Endothelial cell of umbilical vein (primary cell): Measurements from ENCODE around the gene SRSF1. TPM values are rescaled to one million over a fixed set of nuclear protein-coding genes. Genes with fewer than 3 reads are reported as not detected.
"Not testable (repeated sequence)": the region's sequence is repeated elsewhere in the genome, so short reads cannot be mapped to it uniquely, and the experiment has no call there.

Source experiments
- BruUV-seq: library from RNA; stranded (reverse); fragments of 400-500 nt; replicated peaks from 2 replicates; lab custom pipeline; 2021; lab: Mats Ljungman, UMichigan
- CTCF ChIA-PET: fragments of 300-600, 350-600 bp; sonication (Branson Sonifier 250); formaldehyde crosslinking; loops from one replicate; lab custom pipeline; 2021; ENCODE audit warnings: antibody characterized with exemption, inconsistent platforms; lab: Charles Lee
- POLR2A ChIA-PET: fragments of 300-600, 350-600 bp; sonication (Branson Sonifier 250); formaldehyde crosslinking; loops from one replicate; lab custom pipeline; 2021; ENCODE audit warnings: antibody characterized with exemption, inconsistent platforms; lab: Charles Lee
- DNase-seq: peaks from one replicate; pipeline ENCODE4 v3.0.0-alpha.2; 2011; ENCODE audit warnings: low read depth, low spot score
- FAIRE-seq: peaks from 2 replicates; lab custom pipeline; 2011; peaks lifted over from hg19 to GRCh38; lab: Jason Lieb, UNC
- H2AFZ ChIP-seq: 2 replicates; pipeline ENCODE4 v1.6.0; 2012; ENCODE audit warnings: low read depth, low read length, control low read depth, inconsistent platforms
- H3K27ac ChIP-seq: 2 replicates; pipeline ENCODE4 v1.5.1; 2011; ENCODE audit warnings: low read depth, mild to moderate bottlenecking, control low read depth, low read length, moderate library complexity; ENCODE audit not compliant: insufficient read depth
- H3K27me3 ChIP-seq, 2 experiments: 2 replicates each; pipeline versions ENCODE4 v1.6.0 to v1.6.1; 2011; ENCODE audit warnings: low read length in 2 of 2, mixed read lengths in 1 of 2; ENCODE audit not compliant: control insufficient read depth in 2 of 2, insufficient read depth in 2 of 2
- H3K36me3 ChIP-seq, 2 experiments: 2 replicates in 1 of 2; 3 replicates in 1 of 2; pipeline ENCODE4 v1.5.1; 2011; ENCODE audit warnings: low read length in 2 of 2, mild to moderate bottlenecking in 1 of 2, moderate library complexity in 1 of 2; ENCODE audit not compliant: control insufficient read depth in 2 of 2, insufficient read depth in 2 of 2; ENCODE audit errors: extremely low read depth in 1 of 2
- H3K4me1 ChIP-seq: 3 replicates; pipeline ENCODE4 v1.5.1; 2011; ENCODE audit warnings: mild to moderate bottlenecking, low read length; ENCODE audit not compliant: control insufficient read depth, insufficient read depth; ENCODE audit errors: extremely low read depth
- H3K4me2 ChIP-seq: 2 replicates; pipeline ENCODE4 v1.6.1; 2011; ENCODE audit warnings: low read length, control low read depth, mixed read lengths; ENCODE audit not compliant: insufficient read depth
- H3K4me3 ChIP-seq, 3 experiments: fragments of 200-600 bp in 1 of 3; sonication (generic), shearing (Covaris generic) in 1 of 3; replicated peaks in 1 of 3; 2 replicates each; pipeline ENCODE4 v1.5.1; 2011 to 2016; ENCODE audit warnings: control low read depth in 3 of 3, low read length in 3 of 3, mild to moderate bottlenecking in 2 of 3, inconsistent platforms in 1 of 3, low read depth in 1 of 3, moderate library complexity in 1 of 3; ENCODE audit not compliant: insufficient read depth in 1 of 3
- H3K79me2 ChIP-seq: 2 replicates; pipeline ENCODE4 v1.6.0; 2012; ENCODE audit warnings: low read length, inconsistent platforms; ENCODE audit not compliant: control insufficient read depth, insufficient read depth
- H3K9ac ChIP-seq: replicated peaks from 2 replicates; pipeline ENCODE3; 2011; ENCODE audit warnings: low read length, control low read depth; ENCODE audit not compliant: insufficient read depth; ENCODE audit errors: extremely low read depth
- H3K9me1 ChIP-seq: replicated peaks from 3 replicates; pipeline ENCODE4 v1.6.0; 2011; ENCODE audit warnings: mild to moderate bottlenecking, low read length; ENCODE audit not compliant: control insufficient read depth, insufficient read depth; ENCODE audit errors: extremely low read depth
- H3K9me3 ChIP-seq: replicated peaks from 2 replicates; pipeline ENCODE4 v1.5.1; 2012; ENCODE audit warnings: low read length, inconsistent platforms; ENCODE audit not compliant: control insufficient read depth, insufficient read depth
- H4K20me1 ChIP-seq: replicated peaks from 2 replicates; pipeline ENCODE3; 2011; ENCODE audit warnings: mild to moderate bottlenecking, low read length; ENCODE audit not compliant: control insufficient read depth, insufficient read depth; ENCODE audit errors: extremely low read depth
- CTCF ChIP-seq, 2 donors: IDR thresholded peaks; 1 replicate in 1 of 2; 2 replicates in 1 of 2; pipeline ENCODE4 v1.5.1; 2011; ENCODE audit warnings: low read length in 2 of 2, mild to moderate bottlenecking in 2 of 2, moderate library complexity in 2 of 2, control low read depth in 1 of 2, inconsistent platforms in 1 of 2, low read depth in 1 of 2; ENCODE audit not compliant: insufficient read depth in 1 of 2; ENCODE audit errors: extremely low read depth in 1 of 2
- EZH2 ChIP-seq: IDR thresholded peaks from 2 replicates; pipeline ENCODE4 v1.6.1; 2012; ENCODE audit warnings: borderline replicate concordance, low read depth, mild to moderate bottlenecking, moderate library complexity, low read length, inconsistent platforms; ENCODE audit not compliant: severe bottlenecking
- JUN ChIP-seq: IDR thresholded peaks from 2 replicates; pipeline ENCODE4 v1.6.1; 2011; ENCODE audit warnings: borderline replicate concordance, low read depth; ENCODE audit not compliant: insufficient read length, insufficient read depth
- MAX ChIP-seq: IDR thresholded peaks from 2 replicates; pipeline ENCODE4 v1.6.1; 2011; ENCODE audit not compliant: insufficient read depth, insufficient read length
- MYC ChIP-seq: IDR thresholded peaks from one replicate; pipeline ENCODE4 v1.6.1; 2011; ENCODE audit warnings: mild to moderate bottlenecking, low read depth, low read length
- POLR2A ChIP-seq: IDR thresholded peaks from 2 replicates; pipeline ENCODE4 v1.6.1; 2012; ENCODE audit warnings: low read depth, mild to moderate bottlenecking, control low read depth, low read length
- POLR2AphosphoS5 ChIP-seq: IDR thresholded peaks from 2 replicates; pipeline ENCODE4 v1.6.1; 2012; ENCODE audit warnings: low read depth, mild to moderate bottlenecking, control low read depth, low read length, moderate library complexity; ENCODE audit not compliant: insufficient read depth
- dilution Hi-C: fragments of 300-500 bp; cut with MboI; formaldehyde crosslinking; loops from one replicate; pipeline ENCODE4 v1.15.0; 2019; ENCODE audit warnings: low sequenced_read_pairs; ENCODE audit not compliant: extremely low pct_ligation_motif_present
- intact Hi-C: fragments of 100-400 bp; cut with micrococcal nuclease; formaldehyde crosslinking; loops from one replicate; pipeline ENCODE4 v1.10.0; 2022
- polyA plus RNA-seq, 4 experiments: library from polyadenylated mRNA; depleted of rRNA in 3 of 4; stranded (reverse) in 3 of 4; unstranded in 1 of 4; fragments of >200 nt; gene quantifications; 2 replicates each; pipeline versions ENCODE4 v1.2.1 to v1.2.3, GENCODE V29; 2011 to 2012; ENCODE audit warnings: missing spikeins in 1 of 4
- total RNA-seq: library from RNA; stranded (reverse); gene quantifications from 2 replicates; pipeline ENCODE4 v1.2.3, GENCODE V29; 2021

Gene SRSF1
- total and polyA plus RNA-seq, 2 donors (not counting 3 experiments of a cell fraction or from before 2014, with no cell fraction given): 133 to 316 TPM

GRCh38 chr17:58046239-58047094, 39.4 kb upstream of the SRSF1 start:
- dilution Hi-C loops (no loop called here), intact Hi-C loops (no loop called here)
- no peaks in the 10 kb centered on the region for H3K9me3 ChIP-seq
- H3K4me1 ChIP-seq: no peaks in the 10 kb centered on the region
- no peak overlapping the region for H3K4me2 ChIP-seq
- peaks cover 11 to 15% of the 10 kb centered on the region in 2 experiments for H3K27me3 ChIP-seq
- no peaks in the 10 kb centered on the region for H3K9me1 ChIP-seq
- POLR2A ChIA-PET: no interaction called here
- BruUV-seq: no TSS peak
- FAIRE-seq (no peak), DNase-seq (no peak)
- no peaks in the 10 kb centered on the region for H4K20me1 ChIP-seq
- H3K4me3 ChIP-seq: no peak overlapping the region
- TF ChIP-seq MYC: no peak
- TF ChIP-seq MAX: no peak
- TF ChIP-seq POLR2AphosphoS5: no peak
- no peak for TF ChIP-seq POLR2A
- no peak for TF ChIP-seq EZH2
- no peak for TF ChIP-seq CTCF (IDR thresholded peaks at IDR 0.05; ENCODE audit: extremely low read depth in 1 of 2, insufficient read depth in 1 of 2, low read depth in 1 of 2, low read length in 2 of 2)
- TF ChIP-seq JUN: no peak
- H3K36me3 ChIP-seq: no peaks in the 10 kb centered on the region
- H2AFZ ChIP-seq: no peak overlapping the region
- H3K27ac ChIP-seq: no peak overlapping the region
- H3K79me2 ChIP-seq: no peaks in the 10 kb centered on the region
- no peak overlapping the region for H3K9ac ChIP-seq
- CTCF ChIA-PET: no interaction called here

DNA sequence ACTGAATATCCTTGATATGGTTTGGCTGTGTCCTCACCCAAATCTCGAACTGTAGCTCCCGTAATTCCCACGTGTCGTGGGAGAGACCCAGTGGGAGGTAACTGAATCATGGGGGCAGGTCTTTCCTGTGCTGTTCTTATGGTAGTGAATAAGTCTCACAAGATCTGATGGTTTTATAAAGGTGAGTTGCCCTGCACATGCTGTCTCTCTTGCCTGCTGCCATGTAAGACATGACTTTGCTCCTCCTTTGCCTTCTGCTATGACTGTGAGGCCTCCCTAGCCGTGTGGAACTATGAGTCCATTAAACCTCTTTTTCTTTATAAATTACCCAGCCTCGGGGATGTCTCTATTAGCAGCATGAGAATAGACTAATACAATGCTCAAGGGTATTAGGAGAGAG, 37.2 kb upstream of the SRSF1 start:
- intact Hi-C loops, H3K9me1 ChIP-seq, H3K4me1 ChIP-seq, DNase-seq, H3K4me3 ChIP-seq, H3K9me3 ChIP-seq, H4K20me1 ChIP-seq, H3K79me2 ChIP-seq, H3K9ac ChIP-seq, BruUV-seq, H3K36me3 ChIP-seq, H3K4me2 ChIP-seq, POLR2A ChIA-PET, H2AFZ ChIP-seq, H3K27ac ChIP-seq, FAIRE-seq, CTCF ChIA-PET, dilution Hi-C loops: not testable (repeated sequence)
- peaks cover 14 to 16% of the 10 kb centered on the region in 2 experiments for H3K27me3 ChIP-seq
